T47D (cell line): ENCODE results near the gene FIBCD1.

Experiments used
- DNase-seq, 2 experiments: peaks; one replicate each; pipeline versions ENCODE4 v3.0.0 to v3.0.0-alpha.2; 2011 to 2012; ENCODE audit warnings: low read depth in 1 of 2, low spot score in 1 of 2
- JUND ChIP-seq: IDR thresholded peaks from 2 replicates; pipeline ENCODE4 v1.6.1; 2012; ENCODE audit warnings: low read depth
- in situ Hi-C: cut with HindIII; loops from 2 replicates; pipeline ENCODE4 v1.10.0; 2016; ENCODE audit warnings: low sequenced_read_pairs, low pct_unique_long_range_greater_than_20kb

The FIBCD1 gene

GRCh38 chr9:130944510-130945058 is 5.5 kb upstream of the FIBCD1 start:
- in situ Hi-C loops: no loop called here
- no peak for DNase-seq

GRCh38 chr9:130943777-130944176 is 4.7 kb upstream of the FIBCD1 start:
- in situ Hi-C loops: no loop called here
- no peak for DNase-seq
- no peak for TF ChIP-seq JUND

More at GRCh38 chr9:130944510-130945058, 5.5 kb upstream of the FIBCD1 start:
- TF ChIP-seq JUND: no peak

- no peak for DNase-seq
- in situ Hi-C loops: no loop called here
- no peak for TF ChIP-seq JUND
These were observed 4.2 kb upstream of the FIBCD1 start for GRCh38 chr9:130943221-130943620.

- DNase-seq: no peak
- in situ Hi-C loops: no loop called here
These were observed 3.6 kb upstream of the FIBCD1 start for GRCh38 chr9:130942679-130943078.

GRCh38 chr9:130942084-130942483 is 3.0 kb upstream of the FIBCD1 start:
- in situ Hi-C loops: no loop called here
- TF ChIP-seq JUND: no peak
- DNase-seq: no peak

More at GRCh38 chr9:130942679-130943078, 3.6 kb upstream of the FIBCD1 start:
- TF ChIP-seq JUND: no peak

- TF ChIP-seq JUND: no peak
- in situ Hi-C loops: no loop called here
- peak; percentile 95 to 99 for DNase-seq
These were observed 1.9 kb upstream of the FIBCD1 start for GRCh38 chr9:130940693-130941576.

- no peak for DNase-seq
- in situ Hi-C loops: no loop called here
- no peak for TF ChIP-seq JUND
These were observed 1.0 kb upstream of the FIBCD1 start for GRCh38 chr9:130940027-130940549.

- TF ChIP-seq JUND: no peak
- DNase-seq: no peak
- in situ Hi-C loops: no loop called here
These were observed 469 bp upstream of the FIBCD1 start for GRCh38 chr9:130939405-130940026.

- in situ Hi-C loops: no loop called here
- no peak for TF ChIP-seq JUND
- DNase-seq: no peak
These were observed 829 bp downstream of the FIBCD1 start for GRCh38 chr9:130938184-130938651.

- no peak for TF ChIP-seq JUND
- DNase-seq: no peak
- in situ Hi-C loops: no loop called here
These were observed 1.6 kb downstream of the FIBCD1 start for GRCh38 chr9:130937146-130938076.

- in situ Hi-C loops: no loop called here
These were observed 2.5 kb downstream of the FIBCD1 start for GRCh38 chr9:130936285-130937117.

More at GRCh38 chr9:130936285-130937117, 2.5 kb downstream of the FIBCD1 start:
- DNase-seq: peak; percentile 76 to 78
- no peak for TF ChIP-seq JUND
